ENCODE measurements around the gene CSNK1A1.
"Not testable (repeated sequence)": the region's sequence is repeated elsewhere in the genome, so short reads cannot be mapped to it uniquely, and the experiment has no call there.

Gene CSNK1A1

DNA sequence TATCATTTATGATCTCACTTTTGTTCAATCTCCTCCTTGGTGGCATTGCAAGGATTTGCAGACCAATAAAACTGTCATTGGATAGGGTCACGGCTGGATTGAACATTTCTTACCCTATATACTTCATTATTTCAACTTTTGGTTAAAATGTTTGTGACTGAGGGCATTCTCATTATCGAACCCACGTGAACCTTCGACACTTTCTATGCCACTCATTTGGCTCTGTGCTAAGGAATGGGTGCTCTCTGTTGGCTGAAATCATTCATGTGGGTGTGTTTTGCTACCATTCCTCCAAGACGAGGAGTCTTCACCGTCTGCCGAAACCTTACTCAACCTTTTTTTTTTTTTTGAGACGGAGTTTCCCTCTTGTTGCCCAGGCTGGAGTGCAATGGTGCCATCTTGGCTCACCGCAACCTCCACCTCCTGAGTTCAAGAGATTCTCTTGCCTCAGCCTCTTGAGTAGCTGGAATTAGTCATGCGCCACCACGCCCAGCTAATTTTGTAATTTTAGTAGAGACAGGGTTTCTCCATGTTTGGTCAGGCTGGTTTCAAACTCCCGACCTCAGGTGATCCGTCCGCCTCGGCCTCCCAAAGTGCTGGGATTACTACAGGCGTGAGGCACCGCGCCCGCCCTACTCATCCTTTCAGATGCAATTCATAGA is 62.5 kb downstream of the CSNK1A1 start:
- DNase-seq = peak; percentile 38

DNA sequence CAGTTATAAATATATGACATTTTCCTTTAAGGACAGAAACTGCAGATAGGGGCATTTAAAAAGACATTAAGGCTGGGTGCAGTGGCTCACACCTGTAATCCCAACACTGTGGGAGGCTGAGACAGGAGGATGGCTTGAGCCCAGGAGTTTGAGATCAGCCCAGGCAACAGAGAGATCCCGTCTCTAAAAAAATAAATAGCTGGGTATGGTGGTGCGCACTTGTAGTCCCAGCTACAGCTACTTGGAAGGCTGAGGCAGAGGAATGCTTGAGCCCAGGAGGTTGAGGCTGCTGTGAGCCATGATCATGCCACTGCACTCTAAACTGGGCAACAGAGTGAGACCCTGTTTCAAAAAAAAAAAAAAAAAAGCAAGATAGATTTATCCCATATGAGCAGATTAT is 63.6 kb downstream of the CSNK1A1 start:
- DNase-seq = no peak

DNA sequence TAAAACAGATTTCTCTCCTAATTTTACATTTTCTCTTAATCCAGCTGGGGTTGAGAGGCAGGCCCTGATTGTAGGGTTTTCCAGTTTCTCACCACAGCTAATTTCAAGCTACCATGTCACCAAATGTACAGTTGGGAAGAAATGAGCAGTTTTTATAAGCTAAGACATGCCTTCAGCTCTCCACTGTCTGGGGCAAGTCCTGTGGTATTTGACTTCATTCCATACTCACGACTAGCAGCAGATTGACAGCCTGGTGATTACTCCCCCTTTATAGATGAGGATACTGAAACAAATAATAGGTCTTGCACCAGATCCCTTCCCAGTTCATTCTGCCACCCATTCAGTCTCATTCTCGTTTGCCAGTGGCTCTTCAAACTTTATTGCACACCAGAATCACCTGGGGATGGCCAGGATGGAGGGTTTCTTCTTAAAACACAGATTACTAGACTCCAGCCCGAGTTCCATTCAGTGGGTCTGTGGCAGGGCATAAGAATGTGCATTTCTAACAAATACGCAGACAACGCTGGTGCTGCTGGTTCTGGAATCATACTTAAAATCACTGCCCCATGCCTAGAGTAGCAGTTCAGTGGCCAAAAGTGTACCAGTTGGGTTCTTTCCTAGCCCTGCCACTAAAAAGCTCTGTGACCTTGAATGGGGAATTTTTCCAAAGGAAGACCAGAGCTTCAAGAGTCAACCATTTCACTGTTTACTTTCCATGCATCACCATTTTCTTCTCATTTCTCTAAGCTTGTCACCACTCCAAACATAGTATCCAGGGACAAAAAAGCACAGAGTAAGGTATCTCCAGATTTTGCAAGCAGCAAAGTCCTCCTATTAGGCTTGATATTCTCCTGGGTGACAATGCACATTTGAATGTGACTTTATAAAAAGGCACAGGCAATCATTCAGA is 64.3 kb downstream of the CSNK1A1 start:
- DNase-seq = peak; percentile 86

DNA sequence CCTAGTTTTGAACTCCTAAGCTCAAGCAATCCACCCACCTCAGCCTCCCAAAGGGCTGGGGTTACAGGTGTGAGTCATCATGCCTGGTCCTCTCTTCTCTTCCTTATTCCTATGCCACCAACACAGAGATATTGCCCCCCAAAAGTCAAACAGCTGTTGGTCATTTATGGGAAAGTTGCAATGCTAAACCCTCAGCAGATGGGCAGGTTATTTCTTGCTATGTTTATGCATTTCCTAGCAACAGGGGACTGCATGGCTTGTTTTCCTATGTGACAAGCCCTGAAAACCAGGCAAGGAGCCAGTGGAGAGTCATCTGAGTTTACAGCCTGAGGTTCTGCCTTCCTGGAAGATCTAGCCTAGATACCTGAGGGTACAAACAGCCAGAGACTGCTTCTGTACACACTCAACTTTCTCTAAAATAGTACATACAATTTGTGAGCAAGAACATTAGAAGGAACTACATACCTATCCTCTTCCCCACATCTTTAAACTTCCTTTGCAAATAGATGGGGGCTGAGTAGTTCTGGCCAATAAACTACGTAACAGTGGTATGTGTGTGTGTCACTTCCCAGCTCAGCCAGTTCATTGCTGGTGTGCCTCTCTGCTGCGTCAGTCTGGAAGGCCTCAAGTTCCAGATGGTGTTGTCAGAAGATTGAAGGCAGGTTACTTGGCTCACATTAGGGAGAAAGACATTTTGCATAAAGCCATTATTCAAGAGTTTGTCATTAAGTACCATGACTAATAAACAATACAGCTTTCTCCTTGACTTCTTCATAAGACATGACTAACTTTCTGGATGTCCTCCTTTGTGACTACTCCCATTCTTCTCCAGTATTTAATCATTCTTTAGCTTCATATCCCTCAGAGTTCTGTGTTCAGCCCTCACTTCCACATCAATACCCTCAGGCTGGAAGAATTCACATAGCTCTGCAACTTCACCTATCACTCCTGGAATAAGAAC is 65.3 kb downstream of the CSNK1A1 start:
- peak; percentile 100 for DNase-seq

DNA sequence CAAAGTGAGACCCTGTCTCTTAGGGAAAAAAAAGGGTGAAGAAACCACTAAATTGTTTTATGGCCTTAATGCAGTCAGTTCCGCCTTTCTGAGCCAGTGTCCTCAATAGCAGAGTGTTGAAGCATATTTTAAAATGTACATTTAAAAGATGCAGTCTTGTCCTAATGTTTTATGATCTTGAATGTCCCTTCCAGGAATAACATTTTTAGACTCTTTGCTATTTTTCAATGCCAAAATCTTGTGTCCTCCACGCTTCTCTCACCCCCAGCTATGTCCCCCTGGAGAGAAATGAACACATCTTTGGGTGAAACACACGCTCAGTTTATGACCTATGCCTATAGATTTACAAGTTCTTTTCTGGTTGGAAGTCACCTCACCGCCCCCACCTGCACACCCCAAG is 69.8 kb downstream of the CSNK1A1 start:
- DNase-seq = no peak

DNA sequence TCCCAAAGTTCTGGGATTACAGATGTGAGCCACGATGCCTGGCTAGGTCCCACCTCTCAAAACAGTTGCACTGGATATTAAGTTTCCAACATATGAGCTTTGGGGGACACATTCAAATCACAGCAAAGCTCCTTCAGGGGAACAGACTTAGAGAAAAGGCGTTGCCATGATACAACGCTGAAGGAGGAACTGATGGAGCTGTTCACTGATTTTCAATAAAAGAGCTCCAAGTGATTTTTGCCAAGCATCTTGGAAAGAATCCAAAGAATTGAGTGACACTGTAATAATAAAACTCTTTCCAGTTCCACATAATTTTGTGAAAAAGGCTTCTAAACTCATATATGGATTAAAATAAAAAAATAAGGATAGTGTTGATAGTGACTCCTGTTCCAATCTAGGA is 72.5 kb downstream of the CSNK1A1 start:
- no peak for DNase-seq

DNA sequence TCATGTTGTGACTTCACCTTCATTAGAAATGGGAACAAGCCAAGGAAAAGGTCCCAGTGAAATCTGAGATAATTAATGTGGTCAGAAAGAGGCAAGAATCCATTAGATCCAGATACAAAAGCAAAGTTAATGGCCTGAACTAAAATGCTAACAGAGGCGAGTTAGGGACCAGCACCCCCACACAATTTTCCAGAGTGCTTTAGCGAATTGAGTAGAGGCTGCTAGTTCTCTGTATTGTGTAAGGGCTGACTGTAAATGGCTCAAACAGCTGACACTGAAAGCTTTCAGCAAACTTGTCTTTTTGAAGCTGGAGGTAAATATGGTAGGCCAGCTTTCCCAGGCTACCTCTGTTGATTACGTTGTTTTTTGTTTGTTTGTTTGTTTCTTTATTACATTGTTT is 75.5 kb downstream of the CSNK1A1 start:
- no peak for DNase-seq

DNA sequence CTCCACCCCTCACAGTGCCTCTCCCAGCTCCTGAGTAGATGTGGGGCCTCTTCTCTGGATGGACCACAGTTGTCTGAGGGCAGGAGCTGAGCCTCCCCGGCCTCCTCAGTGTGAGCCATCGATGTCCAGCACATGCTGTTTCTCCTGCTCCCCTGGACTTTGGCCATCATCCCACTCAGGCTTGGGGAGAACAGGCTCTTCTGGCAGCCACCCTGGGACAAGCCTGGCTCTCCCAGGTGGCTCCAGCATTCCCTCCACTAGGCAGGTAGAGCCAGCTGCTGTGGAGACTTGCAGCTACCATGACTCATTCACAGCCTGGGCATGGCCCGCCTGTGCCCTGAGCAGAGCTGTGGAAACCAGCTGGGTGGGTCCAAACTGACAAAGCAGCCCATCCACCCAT is 77.0 kb downstream of the CSNK1A1 start:
- no peak for DNase-seq

DNA sequence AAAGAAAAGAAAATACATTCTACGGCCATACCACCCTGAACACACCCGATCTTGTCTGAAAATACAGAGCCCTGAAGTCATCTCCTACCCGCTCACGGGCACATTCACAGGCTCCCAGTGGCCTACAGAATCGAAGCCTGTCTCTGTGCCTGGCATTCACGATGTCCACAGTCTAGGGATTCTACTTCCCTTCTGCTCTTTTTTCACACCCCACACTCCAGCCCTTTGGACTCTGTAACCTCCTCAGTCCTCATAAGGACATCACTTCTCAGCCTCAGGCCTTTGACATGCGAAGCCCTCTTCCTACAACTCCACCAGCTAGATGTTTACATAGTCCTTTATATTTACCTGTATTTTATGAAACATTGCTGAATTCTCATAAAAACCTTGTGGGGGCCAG is 77.8 kb downstream of the CSNK1A1 start:
- DNase-seq = no peak

GRCh38 chr5:149472399-149472798 is 78.8 kb downstream of the CSNK1A1 start:
- no peak for DNase-seq

DNA sequence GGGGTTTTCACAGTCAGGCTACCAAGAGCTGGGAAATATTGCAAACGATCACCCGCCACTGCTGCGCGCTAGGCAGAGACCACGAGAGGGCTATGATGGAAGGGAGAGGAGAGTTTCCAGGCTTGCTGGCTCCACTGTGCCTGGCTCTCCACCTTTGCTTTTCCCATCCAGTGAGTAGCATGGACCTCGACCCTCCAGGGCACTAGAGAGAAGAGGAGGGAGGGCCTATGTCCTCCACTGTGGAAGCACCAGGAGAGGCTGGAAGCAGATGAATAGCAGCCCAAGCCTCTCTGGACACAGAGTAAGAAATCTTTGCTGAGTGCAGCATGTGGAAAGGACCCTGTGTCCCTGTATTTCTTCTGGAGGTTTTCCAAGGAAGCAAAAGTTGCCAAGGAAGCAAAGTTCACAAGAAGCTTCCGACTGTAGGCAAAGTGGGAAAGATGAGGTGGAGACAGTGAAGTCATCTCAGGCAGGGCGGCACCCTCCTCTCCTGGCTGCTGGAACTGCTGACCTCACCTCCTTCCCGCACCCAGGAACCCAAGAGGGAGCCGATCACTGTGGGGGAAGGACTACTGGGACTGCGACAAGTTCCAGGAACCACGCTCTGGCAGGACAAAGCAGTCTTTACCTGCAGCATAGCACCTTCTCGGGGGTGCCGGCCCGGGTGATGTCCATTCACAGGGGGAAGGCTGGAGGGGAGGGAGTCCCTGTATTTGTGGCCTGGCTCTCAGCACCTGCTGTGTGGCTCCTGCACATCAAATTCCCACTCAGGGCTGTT is 79.6 kb downstream of the CSNK1A1 start:
- peak; percentile 55 for DNase-seq

DNA sequence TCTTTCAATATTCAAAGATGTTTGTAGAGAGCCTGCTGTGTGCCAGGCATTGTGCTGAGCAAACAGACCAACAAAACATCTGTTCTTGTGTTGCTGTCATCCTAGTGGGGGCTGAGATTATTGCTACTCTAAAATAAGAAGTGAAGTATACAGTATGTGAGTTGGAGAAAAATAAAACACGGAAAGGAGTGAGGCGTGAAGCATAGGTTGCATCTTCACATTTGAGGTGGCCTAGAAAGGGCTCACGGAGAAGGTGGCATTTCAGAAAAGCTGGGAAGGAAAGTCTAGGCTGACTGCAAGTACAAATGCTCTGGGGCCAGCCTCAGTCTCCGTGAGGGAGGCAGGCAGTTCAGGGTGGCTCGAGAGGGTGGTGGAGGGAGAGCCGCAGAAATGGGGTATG is 80.3 kb downstream of the CSNK1A1 start:
- no peak for DNase-seq

- DNase-seq = peak; percentile 91
Measured at GRCh38 chr5:149466457-149466972, 84.7 kb downstream of the CSNK1A1 start.

DNA sequence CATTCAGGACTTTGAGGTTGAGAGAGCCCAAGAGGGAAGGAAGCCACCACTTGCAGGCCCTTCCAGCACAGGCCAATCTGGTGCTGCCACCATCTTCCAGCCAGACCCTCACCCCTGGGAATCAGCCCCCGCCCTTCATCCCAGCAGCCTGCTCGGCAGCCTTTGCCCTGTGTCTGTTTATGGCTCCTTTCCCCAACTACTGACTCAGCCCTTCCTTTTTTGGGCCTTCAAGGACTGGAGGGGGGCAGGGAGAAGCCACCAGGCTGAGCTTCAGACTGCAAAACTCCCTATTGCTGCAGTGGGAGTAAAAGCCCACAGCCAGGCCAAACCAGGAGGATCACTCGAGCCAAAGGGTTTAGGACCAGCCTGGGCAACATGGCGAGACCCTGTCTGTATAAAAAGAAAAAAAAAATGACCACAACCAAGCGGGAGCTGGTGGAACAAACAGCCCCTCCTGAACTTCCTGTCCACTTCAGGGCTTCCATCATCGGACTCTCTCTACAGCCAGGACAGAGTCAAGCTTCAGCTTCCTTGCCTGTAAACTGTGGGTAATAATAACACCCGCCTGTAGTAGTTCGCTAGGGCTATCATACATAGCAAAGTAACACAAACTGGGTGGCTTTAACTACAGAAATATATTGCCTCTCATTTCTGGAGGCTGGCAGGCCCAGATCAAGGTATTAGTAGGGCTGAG is 86.3 kb downstream of the CSNK1A1 start:
- peak; percentile 68 for DNase-seq

GRCh38 chr5:149461907-149462306 is 89.3 kb downstream of the CSNK1A1 start:
- not testable (repeated sequence) for DNase-seq

DNA sequence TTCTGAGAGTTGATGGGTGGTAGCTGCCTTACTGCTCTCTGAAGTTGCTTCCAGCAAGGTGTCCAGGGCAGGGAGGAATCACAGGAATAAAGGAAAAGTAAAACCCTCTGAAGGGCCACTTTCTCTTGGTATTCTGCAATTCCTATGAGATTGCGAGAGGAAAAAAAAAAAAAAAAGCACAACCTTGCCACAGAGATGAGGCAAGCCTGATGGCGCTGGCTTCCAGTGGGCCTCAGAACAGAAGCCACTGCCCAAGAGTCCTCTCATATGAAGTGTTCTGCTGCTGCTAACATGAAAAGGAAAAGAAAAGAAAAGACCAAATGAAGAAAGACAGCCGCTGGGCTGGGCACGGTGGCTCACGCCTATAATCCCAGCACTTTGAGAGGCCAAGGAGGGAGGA is 91.3 kb downstream of the CSNK1A1 start:
- DNase-seq = no peak

GRCh38 chr5:149457393-149457763 is 93.9 kb downstream of the CSNK1A1 start:
- no peak for DNase-seq

DNA sequence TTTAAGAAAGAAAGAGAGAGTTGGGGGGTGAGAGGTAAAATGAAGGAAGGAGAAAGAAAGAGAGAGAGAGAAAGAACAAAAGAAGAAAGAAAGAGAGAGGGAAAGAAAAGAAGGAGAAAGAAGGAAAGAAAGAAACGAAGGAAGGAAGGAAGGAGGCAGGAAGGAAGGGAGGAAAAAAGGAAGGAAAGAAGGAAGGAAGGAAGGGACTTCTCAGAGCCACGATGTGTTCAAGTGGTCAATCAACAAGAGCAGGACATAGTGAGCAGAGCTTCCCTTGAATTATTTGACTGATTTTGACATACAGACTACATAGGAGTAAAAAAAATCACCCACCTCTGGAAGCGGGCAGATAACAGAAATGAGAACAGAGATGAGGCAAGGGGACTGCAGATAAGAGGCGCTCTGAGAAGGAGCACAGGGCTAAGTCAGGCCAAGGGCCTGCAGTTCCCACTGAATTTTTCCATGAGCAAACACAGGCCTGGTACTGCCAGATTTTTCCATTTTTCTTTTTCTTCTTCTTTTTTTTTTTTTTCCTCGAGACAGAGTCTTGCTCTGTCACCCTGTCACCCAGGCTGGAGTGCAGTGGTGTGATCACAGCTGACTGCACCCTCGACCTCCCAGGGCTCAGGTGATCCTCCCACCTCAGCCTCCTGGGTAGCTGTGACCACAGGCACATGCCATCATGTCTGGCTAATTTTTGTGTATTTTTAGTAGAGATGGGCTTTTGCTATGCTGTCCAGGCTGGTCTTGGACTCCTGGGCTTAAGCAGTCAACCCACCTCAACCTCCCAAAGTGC is 94.4 kb downstream of the CSNK1A1 start:
- no peak for DNase-seq

DNA sequence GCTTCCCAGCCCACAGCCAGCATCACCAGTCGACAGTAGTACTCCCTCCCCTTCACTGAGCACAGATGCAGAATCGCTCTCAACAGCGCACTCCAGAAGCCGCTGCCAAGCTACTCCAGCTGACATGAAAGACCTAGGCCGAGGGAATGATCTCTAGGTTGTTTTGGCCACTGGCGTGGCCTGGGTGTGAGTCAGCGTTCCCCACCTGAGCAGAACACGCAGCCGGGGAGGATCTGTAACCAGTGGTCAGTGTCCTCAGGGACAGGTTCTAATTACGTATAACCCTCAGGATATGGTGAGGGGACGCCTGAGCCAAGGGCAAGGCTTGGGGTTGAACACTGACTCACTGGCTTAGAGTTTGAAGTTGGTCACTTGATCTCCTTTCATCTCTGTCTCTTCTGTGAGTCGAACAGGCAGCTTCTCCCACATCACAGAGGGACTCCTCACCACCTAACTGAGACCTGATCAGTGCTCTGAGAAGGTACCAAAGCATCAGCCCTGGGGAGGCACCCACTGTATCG is 95.3 kb downstream of the CSNK1A1 start:
- DNase-seq = peak; percentile 61

All from fibroblast of skin of right quadriceps (primary cell).